Hepatocyte (in vitro differentiated cells): ENCODE measurements around the gene UBXN2A. TPM values are rescaled to one million over a fixed set of nuclear protein-coding genes. Genes with fewer than 3 reads are reported as not detected.
A peak's percentile ranks its signal among the peaks of the same experiment; 100 is the strongest.

Experiments
- DNase-seq: peaks from one replicate; pipeline ENCODE4 v3.0.0-alpha.2; 2016; ENCODE audit warnings: low spot score
- H2AFZ ChIP-seq: fragments of 200-600 bp; sonication (generic); 2 replicates; pipeline ENCODE4 v1.6.0; 2016; ENCODE audit warnings: antibody characterized with exemption, mild to moderate bottlenecking
- H3K27ac ChIP-seq: fragments of 200-600 bp; sonication (generic); 2 replicates; pipeline ENCODE4 v1.5.1; 2016; ENCODE audit warnings: mild to moderate bottlenecking
- H3K27me3 ChIP-seq: fragments of 200-600 bp; sonication (generic); 2 replicates; pipeline ENCODE4 v1.6.1; 2016
- H3K36me3 ChIP-seq: fragments of 200-600 bp; sonication (generic); replicated peaks from 2 replicates; pipeline ENCODE4 v1.5.1; 2016; ENCODE audit warnings: low read depth; ENCODE audit not compliant: insufficient read depth
- H3K4me1 ChIP-seq: fragments of 200-600 bp; sonication (generic); 2 replicates; pipeline ENCODE4 v1.5.1; 2016; ENCODE audit warnings: mild to moderate bottlenecking, moderate library complexity; ENCODE audit not compliant: insufficient read depth
- H3K4me2 ChIP-seq: fragments of 200-600 bp; sonication (generic); 2 replicates; pipeline ENCODE4 v1.6.0; 2016
- H3K4me3 ChIP-seq: fragments of 200-600 bp; sonication (generic); 2 replicates; pipeline ENCODE4 v1.5.1; 2016; ENCODE audit warnings: mild to moderate bottlenecking
- H3K79me2 ChIP-seq: fragments of 200-600 bp; sonication (generic); 2 replicates; pipeline ENCODE4 v1.6.0; 2017; ENCODE audit warnings: mild to moderate bottlenecking
- H3K9me2 ChIP-seq: fragments of 200-600 bp; sonication (generic); replicated peaks from 2 replicates; pipeline ENCODE4 v1.6.0; 2017; ENCODE audit warnings: mild to moderate bottlenecking; ENCODE audit not compliant: insufficient read depth
- H3K9me3 ChIP-seq: fragments of 200-600 bp; sonication (generic); 2 replicates; pipeline ENCODE4 v1.5.1; 2016; ENCODE audit warnings: low read depth, mild to moderate bottlenecking
- H4K20me1 ChIP-seq: fragments of 200-600 bp; sonication (generic); 2 replicates; pipeline ENCODE4 v1.6.0; 2016; ENCODE audit warnings: mild to moderate bottlenecking; ENCODE audit not compliant: insufficient read depth, poor library complexity, severe bottlenecking
- CTCF ChIP-seq: fragments of 200-600 bp; sonication (generic); IDR thresholded peaks from 2 replicates; pipeline ENCODE4 v1.5.1; 2016; ENCODE audit warnings: antibody characterized with exemption, mild to moderate bottlenecking; ENCODE audit not compliant: poor library complexity
- EZH2 ChIP-seq: fragments of 200-600 bp; sonication (generic); IDR thresholded peaks from 2 replicates; pipeline ENCODE4 v1.6.1; 2016; ENCODE audit warnings: antibody characterized with exemption, mild to moderate bottlenecking, borderline replicate concordance
- EZH2phosphoT487 ChIP-seq: fragments of 200-600 bp; sonication (generic); IDR thresholded peaks from one replicate; pipeline ENCODE4 v1.6.1; 2018; ENCODE audit warnings: antibody characterized with exemption, mild to moderate bottlenecking, low read depth, moderate library complexity; ENCODE audit not compliant: unreplicated experiment, severe bottlenecking
- WGBS: methylation state at CpG from one replicate; pipeline ENCODE4 v1.1.6; 2016; ENCODE audit warnings: low lambda C conversion rate; ENCODE audit errors: missing lambda C conversion rate; 5-methylcytosine and 5-hydroxymethylcytosine counted together
- polyA plus RNA-seq: library from polyadenylated mRNA; unstranded; fragments of >200 nt; fragmentation: Nextera tagmentation; extraction: Ambion mirVana; gene quantifications from 2 replicates; pipeline ENCODE4 v1.2.1, GENCODE V29; 2016
- total RNA-seq: library from RNA; depleted of rRNA; stranded (reverse); fragments of >200 nt; gene quantifications from 2 replicates; pipeline ENCODE4 v1.2.3, GENCODE V29; 2014

The UBXN2A gene
- total and polyA plus RNA-seq, 2 experiments from 2014 or later, result 15.9 to 16.4 TPM

- no peaks in the 10 kb centered on the region for H4K20me1 ChIP-seq
- H3K27me3 ChIP-seq, result peaks cover 34% of the 10 kb centered on the region
- H2AFZ ChIP-seq, result no peak overlapping the region
- TF ChIP-seq CTCF, result no peak
- no peak for TF ChIP-seq EZH2
- TF ChIP-seq EZH2phosphoT487, result no peak
- H3K9me2 ChIP-seq, result no peaks in the 10 kb centered on the region
- peak overlapping the region; percentile 33 for H3K4me3 ChIP-seq
- peak overlapping the region; percentile 95 for H3K4me2 ChIP-seq
- no peaks in the 10 kb centered on the region for H3K9me3 ChIP-seq
- H3K79me2 ChIP-seq, result no peaks in the 10 kb centered on the region
- WGBS, result 76% methylated on average over 9 of the region's 9 CpGs
- H3K4me1 ChIP-seq, result no peaks in the 10 kb centered on the region
- no peak overlapping the region for H3K27ac ChIP-seq
- no peaks in the 10 kb centered on the region for H3K36me3 ChIP-seq
- DNase-seq, result no peak
Measured at GRCh38 chr2:24009367-24009679, 69.1 kb downstream of the UBXN2A start.

GRCh38 chr2:24009680-24010476 lies 69.6 kb downstream of the UBXN2A start, which contains the start of gene MFSD2B:
Gene MFSD2B, plus strand, starts transcription at chr2:24010085. Its CDS starts 12 bp downstream, at chr2:24010097.
- no peaks in the 10 kb centered on the region for H4K20me1 ChIP-seq

GRCh38 chr2:24010477-24011249 lies 70.4 kb downstream of the UBXN2A start:
- Histone ChIP-seq H3K9me2 (no peaks in the 10 kb centered on the region), H3K4me3 (no peak overlapping the region), H3K9me3 (no peaks in the 10 kb centered on the region), H4K20me1 (no peaks in the 10 kb centered on the region), H2AFZ (no peak overlapping the region), H3K36me3 (no peaks in the 10 kb centered on the region), H3K4me2 (peak overlapping the region; percentile 95), H3K27me3 (peaks cover 34% of the 10 kb centered on the region), H3K27ac (no peak overlapping the region), H3K79me2 (no peaks in the 10 kb centered on the region), H3K4me1 (peaks cover 5% of the 10 kb centered on the region)
- WGBS, result 79% methylated on average over 36 of the region's 37 CpGs
- TF ChIP-seq CTCF (no peak), EZH2phosphoT487 (no peak), EZH2 (no peak)
- DNase-seq, result no peak

More at GRCh38 chr2:24009680-24010476, 69.6 kb downstream of the UBXN2A start, which contains the start of gene MFSD2B:
- Histone ChIP-seq H3K27ac (no peak within 1 kb of the TSS), H3K79me2 (no peaks in the 10 kb centered on the region), H3K9me3 (no peaks in the 10 kb centered on the region), H3K9me2 (no peaks in the 10 kb centered on the region), H2AFZ (no peak within 1 kb of the TSS), H3K36me3 (no peaks in the 10 kb centered on the region), H3K27me3 (peaks cover 34% of the 10 kb centered on the region), H3K4me1 (no peaks in the 10 kb centered on the region), H3K4me2 (peak within 1 kb of the TSS; percentile 95), H3K4me3 (peak within 1 kb of the TSS; percentile 33)
- TF ChIP-seq CTCF (no peak), EZH2 (peak; percentile 57), EZH2phosphoT487 (no peak)
- whole genome bisulfite sequencing, result 15% methylated on average over 48 of the region's 75 CpGs
- no peak for DNase-seq
